ENCODE measurements around the gene NR1H4. TPM values are rescaled to one million over a fixed set of nuclear protein-coding genes. Genes with fewer than 3 reads are reported as not detected.

NR1H4 gene
- total and polyA plus RNA-seq, 4 experiments from 2014 or later = not detected

- intact Hi-C loops (cut with micrococcal nuclease) = no loop called here
- Mint-ChIP-seq H3K27me3 (peaks cover 0 to 2% of the 10 kb centered on the region in 2 donors), H3K9me3 (peaks cover 0 to 5% (median 0%) of the 10 kb centered on the region in 8 donors), H3K36me3 (no peaks in the 10 kb centered on the region), H3K27ac (no peak overlapping the region), H3K4me1 (no peaks in the 10 kb centered on the region), H3K4me3 (no peak overlapping the region)
- Histone ChIP-seq H3K4me1 (ENCODE audit: insufficient read depth, low read length) (no peaks in the 10 kb centered on the region), H3K36me3 (ENCODE audit: insufficient read depth, low read length) (no peaks in the 10 kb centered on the region), H3K27me3 (ENCODE audit: insufficient read depth, low read length) (no peaks in the 10 kb centered on the region), H3K9me3 (ENCODE audit: control insufficient read depth in 1 of 2, low read length in 2 of 2) (no peaks in the 10 kb centered on the region), H3K27ac (ENCODE audit: low read depth, low read length) (no peak overlapping the region), H3K4me3 (ENCODE audit: low read length in 2 of 2) (no peak overlapping the region)
- POLR2A ChIA-PET (ENCODE audit: partially characterized antibody) = no interaction called here
- CTCF ChIA-PET (ENCODE audit: partially characterized antibody) = no interaction called here
- no peak for DNase-seq
Observed at GRCh38 chr12:100610666-100611430, 137.2 kb downstream of the NR1H4 start.

GRCh38 chr12:100612606-100613005 is 138.9 kb downstream of the NR1H4 start:
- intact Hi-C loops (cut with micrococcal nuclease) = no loop called here
- Histone ChIP-seq H3K27me3 (ENCODE audit: insufficient read depth, low read length) (no peaks in the 10 kb centered on the region), H3K4me3 (ENCODE audit: low read length in 2 of 2) (no peak overlapping the region), H3K9me3 (ENCODE audit: control insufficient read depth in 1 of 2, low read length in 2 of 2) (no peaks in the 10 kb centered on the region), H3K27ac (ENCODE audit: low read depth, low read length) (no peak overlapping the region), H3K4me1 (ENCODE audit: insufficient read depth, low read length) (no peaks in the 10 kb centered on the region), H3K36me3 (ENCODE audit: insufficient read depth, low read length) (no peaks in the 10 kb centered on the region)
- POLR2A ChIA-PET (ENCODE audit: partially characterized antibody) = no interaction called here
- Mint-ChIP-seq H3K36me3 (no peaks in the 10 kb centered on the region), H3K4me1 (no peaks in the 10 kb centered on the region), H3K9me3 (peaks cover 0 to 4% (median 0%) of the 10 kb centered on the region in 8 donors), H3K27me3 (peaks cover 0 to 2% of the 10 kb centered on the region in 2 donors), H3K27ac (no peak overlapping the region), H3K4me3 (no peak overlapping the region)
- CTCF ChIA-PET (ENCODE audit: partially characterized antibody) = no interaction called here
- DNase-seq = no peak

Other genes with a start within 250 kb of the NR1H4 start
- gene DEPDC4, start 206.8 kb upstream of the NR1H4 start, total RNA-seq = 1 to 10 TPM in 1 of 2 experiments, under 1 TPM in 1; 0.38 to 1.4 TPM
- under 1 TPM in 1 of 2 donors, not detected in 1; 0.95 TPM for gene DEPDC4, start 206.8 kb upstream of the NR1H4 start, polyA plus RNA-seq
- 10 to 100 TPM; 47.8 to 52.5 TPM for gene SCYL2, start 206.7 kb upstream of the NR1H4 start, total RNA-seq
- 10 to 100 TPM; 19.2 to 19.4 TPM for gene SCYL2, start 206.7 kb upstream of the NR1H4 start, polyA plus RNA-seq
- gene SLC17A8, start 116.8 kb upstream of the NR1H4 start, total RNA-seq = not detected
- not detected for gene SLC17A8, start 116.8 kb upstream of the NR1H4 start, polyA plus RNA-seq
- gene GAS2L3, start 99.8 kb downstream of the NR1H4 start, total RNA-seq = under 1 TPM; 0.55 to 0.64 TPM
- gene GAS2L3, start 99.8 kb downstream of the NR1H4 start, polyA plus RNA-seq = not detected

Measured in CD4-positive, alpha-beta memory T cell (primary cell).